RWPE2 (cell line): ENCODE data around the gene ADAMTS17.
A peak's percentile ranks its signal among the peaks of the same experiment; 100 is the strongest.

Source experiments
- ATAC-seq: fragments of 200-7000 bp; cut with Tn5 transposase; 3 replicates; pipeline ENCODE4 v1.9.1; 2021; ENCODE audit warnings: low read depth
- DNase-seq: peaks from one replicate; pipeline ENCODE4 v3.0.0-alpha.2; 2020; ENCODE audit warnings: low spot score
- H3K27ac ChIP-seq: fragments of 450-650 bp; 2 replicates; pipeline ENCODE4 v1.5.1; 2017; ENCODE audit warnings: mild to moderate bottlenecking; ENCODE audit not compliant: poor library complexity, severe bottlenecking
- H3K27me3 ChIP-seq: fragments of 250-450 bp; sonication (Bioruptor Pico); 2 replicates; pipeline ENCODE4 v1.5.1; 2021; ENCODE audit warnings: mild to moderate bottlenecking, moderate library complexity; ENCODE audit not compliant: insufficient read depth, poor library complexity, severe bottlenecking
- H3K36me3 ChIP-seq: fragments of 250-450 bp; sonication (Bioruptor Pico); 2 replicates; pipeline ENCODE4 v1.5.1; 2020; ENCODE audit warnings: low read depth, mild to moderate bottlenecking, moderate library complexity
- H3K4me1 ChIP-seq: fragments of 250-450 bp; sonication (Bioruptor Pico); 2 replicates; pipeline ENCODE4 v1.5.1; 2021; ENCODE audit warnings: mild to moderate bottlenecking, moderate library complexity; ENCODE audit not compliant: insufficient read depth, poor library complexity, severe bottlenecking
- H3K4me3 ChIP-seq: fragments of 250-450 bp; sonication (Bioruptor Pico); 2 replicates; pipeline ENCODE4 v1.5.1; 2021; ENCODE audit warnings: mild to moderate bottlenecking, moderate library complexity; ENCODE audit not compliant: severe bottlenecking
- H3K9me3 ChIP-seq: fragments of 250-450 bp; sonication (Bioruptor Pico); 2 replicates; pipeline ENCODE4 v1.5.1; 2021; ENCODE audit warnings: mild to moderate bottlenecking, moderate library complexity; ENCODE audit not compliant: severe bottlenecking
- CTCF ChIP-seq: fragments of 450-650 bp; IDR thresholded peaks from one replicate; pipeline ENCODE4 v1.5.1; 2017; ENCODE audit warnings: mild to moderate bottlenecking, moderate library complexity; ENCODE audit not compliant: poor library complexity, severe bottlenecking

Gene ADAMTS17

GRCh38 chr15:100215843-100216169 is 126.0 kb downstream of the ADAMTS17 start:
- ATAC-seq (no peak), DNase-seq (peak; percentile 19)
- no peak overlapping the region for H3K27ac ChIP-seq

GRCh38 chr15:100215031-100215842 is 126.5 kb downstream of the ADAMTS17 start:
- Histone ChIP-seq H3K27me3 (no peaks in the 10 kb centered on the region), H3K9me3 (no peaks in the 10 kb centered on the region), H3K36me3 (no peaks in the 10 kb centered on the region), H3K4me3 (no peak overlapping the region), H3K4me1 (no peaks in the 10 kb centered on the region), H3K27ac (no peak overlapping the region)
- no peak for TF ChIP-seq CTCF
- DNase-seq: peak; percentile 43
- no peak for ATAC-seq

More at GRCh38 chr15:100215843-100216169, 126.0 kb downstream of the ADAMTS17 start:
- Histone ChIP-seq H3K9me3 (no peaks in the 10 kb centered on the region), H3K27me3 (no peaks in the 10 kb centered on the region), H3K4me3 (no peak overlapping the region), H3K36me3 (no peaks in the 10 kb centered on the region), H3K4me1 (no peaks in the 10 kb centered on the region)
- no peak for TF ChIP-seq CTCF

GRCh38 chr15:100211855-100212850 is 129.6 kb downstream of the ADAMTS17 start:
- TF ChIP-seq CTCF: no peak
- Histone ChIP-seq H3K4me3 (no peak overlapping the region), H3K4me1 (no peaks in the 10 kb centered on the region), H3K36me3 (no peaks in the 10 kb centered on the region), H3K27ac (no peak overlapping the region), H3K27me3 (no peaks in the 10 kb centered on the region), H3K9me3 (no peaks in the 10 kb centered on the region)
- peak; percentile 47 for DNase-seq
- ATAC-seq: peak; percentile 70; the same call in 2 of the 3 replicates

GRCh38 chr15:100210338-100210737 is 131.4 kb downstream of the ADAMTS17 start:
- no peaks in the 10 kb centered on the region for H3K4me1 ChIP-seq
- no peak for TF ChIP-seq CTCF
- H3K27me3 ChIP-seq: no peaks in the 10 kb centered on the region
- no peaks in the 10 kb centered on the region for H3K9me3 ChIP-seq
- H3K36me3 ChIP-seq: no peaks in the 10 kb centered on the region
- no peak overlapping the region for H3K4me3 ChIP-seq
- DNase-seq (peak; percentile 26), ATAC-seq (no peak)
- no peak overlapping the region for H3K27ac ChIP-seq
